Activated CD4-positive, alpha-beta T cell treated with anti-CD3 and anti-CD28 coated beads, Interleukin-2, amount 50 U/mL, for 4 hours (primary cell): ENCODE results near the gene NCF4.

Experiments used
- DNase-seq, 2 experiments: peaks; one replicate each; pipeline ENCODE4 v3.0.0-alpha.2; 2020

The NCF4 gene

GRCh38 chr22:36865346-36865745 lies 4.5 kb downstream of the NCF4 start:
- no peak for DNase-seq

GRCh38 chr22:36867695-36868094 lies 6.9 kb downstream of the NCF4 start:
- DNase-seq: no peak

- DNase-seq: no peak
These were observed 7.9 kb downstream of the NCF4 start for GRCh38 chr22:36868546-36869181.

- no peak for DNase-seq
These were observed 9.4 kb downstream of the NCF4 start for GRCh38 chr22:36870250-36870649.

GRCh38 chr22:36871669-36872081 lies 10.9 kb downstream of the NCF4 start:
- no peak for DNase-seq

- no peak for DNase-seq
These were observed 11.3 kb downstream of the NCF4 start for GRCh38 chr22:36872084-36872483.

GRCh38 chr22:36872866-36873498 lies 12.2 kb downstream of the NCF4 start:
- no peak for DNase-seq

- DNase-seq: no peak
These were observed 13.0 kb downstream of the NCF4 start for GRCh38 chr22:36873614-36874308.

- DNase-seq: no peak
These were observed 13.5 kb downstream of the NCF4 start for GRCh38 chr22:36874309-36874696.

- no peak for DNase-seq
These were observed 13.9 kb downstream of the NCF4 start for GRCh38 chr22:36874736-36875135.

GRCh38 chr22:36875741-36876140 lies 14.9 kb downstream of the NCF4 start:
- no peak for DNase-seq

- DNase-seq: no peak
These were observed 19.0 kb downstream of the NCF4 start for GRCh38 chr22:36879775-36880174.

- DNase-seq: no peak
These were observed 20.9 kb downstream of the NCF4 start for GRCh38 chr22:36881504-36882245.

- no peak for DNase-seq
These were observed 23.7 kb downstream of the NCF4 start for GRCh38 chr22:36884349-36885158.

GRCh38 chr22:36885474-36885873 lies 24.7 kb downstream of the NCF4 start:
- DNase-seq: no peak

GRCh38 chr22:36886016-36886415 lies 25.2 kb downstream of the NCF4 start:
- no peak for DNase-seq

- no peak for DNase-seq
These were observed 26.4 kb downstream of the NCF4 start for GRCh38 chr22:36887162-36887561.

GRCh38 chr22:36891646-36892045 lies 30.8 kb downstream of the NCF4 start:
- DNase-seq: no peak

GRCh38 chr22:36892292-36892691 lies 31.5 kb downstream of the NCF4 start:
- DNase-seq: no peak

- no peak for DNase-seq
These were observed 32.5 kb downstream of the NCF4 start for GRCh38 chr22:36893262-36893661.

GRCh38 chr22:36894266-36894665 lies 33.5 kb downstream of the NCF4 start:
- DNase-seq: no peak

- DNase-seq: no peak
These were observed 36.8 kb downstream of the NCF4 start for GRCh38 chr22:36897611-36898010.

- no peak for DNase-seq
These were observed 37.9 kb downstream of the NCF4 start for GRCh38 chr22:36898690-36899089.
